HG02678 (cell line): Measurements from ENCODE around the gene PDE3A.

ENCODE experiments used
- ATAC-seq: cut with Tn5 transposase; IDR thresholded peaks from one replicate; pipeline ENCODE4 v1.9.1; 2021; ENCODE audit warnings: mild to moderate bottlenecking, moderate library complexity; ENCODE audit not compliant: unreplicated experiment

PDE3A gene

DNA sequence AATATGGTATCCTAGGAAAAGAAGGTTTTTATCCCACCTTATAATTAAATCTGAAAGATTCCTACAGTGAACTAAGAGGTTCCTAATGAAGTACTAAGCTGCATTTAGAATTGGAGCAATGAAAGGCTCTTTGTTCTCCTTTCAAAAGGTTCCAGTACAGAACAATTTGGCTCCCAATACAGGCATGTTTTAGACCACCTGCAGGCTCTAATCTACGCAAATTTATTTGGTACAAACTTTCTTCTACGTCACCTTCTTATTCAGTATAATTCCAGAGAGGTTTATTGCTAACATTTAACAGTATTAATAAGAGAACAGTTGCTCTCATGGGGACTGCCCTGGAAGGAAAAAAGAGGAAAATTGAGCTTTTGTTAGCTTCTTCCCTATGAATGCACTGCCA is 289.2 kb downstream of the PDE3A start:
- ATAC-seq: no peak

DNA sequence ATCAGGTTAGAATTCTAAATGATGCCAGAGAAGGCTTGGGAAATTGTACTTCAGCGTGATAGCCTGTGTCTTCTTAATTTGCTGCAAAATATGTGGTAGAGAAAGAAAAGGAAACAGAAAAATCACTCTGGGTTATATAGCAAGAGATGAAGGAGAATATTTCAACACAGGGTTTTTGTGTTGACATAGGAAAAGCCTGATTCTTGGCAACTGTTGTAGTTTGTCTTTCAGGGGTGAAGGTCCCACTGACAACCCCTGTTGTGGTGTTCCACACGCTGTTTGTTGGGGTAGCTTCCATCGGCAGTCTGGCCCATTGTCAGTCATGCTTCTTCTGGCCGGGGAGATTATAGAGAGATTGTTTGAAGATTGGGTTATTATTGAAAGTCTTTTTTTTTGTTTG is 313.0 kb downstream of the PDE3A start:
- no peak for ATAC-seq

DNA sequence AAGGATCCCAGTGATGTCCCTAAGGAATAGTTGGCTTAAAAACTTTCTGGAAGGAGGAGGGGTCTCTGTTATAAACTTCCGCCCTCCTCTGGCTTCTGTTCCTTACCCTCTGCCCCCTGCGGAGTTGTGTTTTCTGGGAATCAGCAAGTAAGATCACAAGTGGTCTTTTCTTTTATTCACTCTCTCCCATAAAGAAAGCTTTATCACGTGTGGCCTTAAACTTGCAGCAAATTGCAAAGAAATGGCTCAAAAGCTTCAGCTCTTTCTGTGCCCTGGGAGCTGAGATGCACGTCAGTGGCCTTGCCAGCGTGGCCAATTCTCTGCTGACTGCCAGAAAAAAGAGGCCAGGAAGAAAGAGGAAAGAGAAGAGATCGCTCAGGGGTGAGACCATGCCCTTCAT is 326.9 kb downstream of the PDE3A start, which contains the start of gene SLCO1C1:
Gene SLCO1C1, plus strand, starts transcription at position 101 of the 400 bp plus-strand sequence. CDS start 4,245 bp downstream, outside the sequence.
- no peak for ATAC-seq

DNA sequence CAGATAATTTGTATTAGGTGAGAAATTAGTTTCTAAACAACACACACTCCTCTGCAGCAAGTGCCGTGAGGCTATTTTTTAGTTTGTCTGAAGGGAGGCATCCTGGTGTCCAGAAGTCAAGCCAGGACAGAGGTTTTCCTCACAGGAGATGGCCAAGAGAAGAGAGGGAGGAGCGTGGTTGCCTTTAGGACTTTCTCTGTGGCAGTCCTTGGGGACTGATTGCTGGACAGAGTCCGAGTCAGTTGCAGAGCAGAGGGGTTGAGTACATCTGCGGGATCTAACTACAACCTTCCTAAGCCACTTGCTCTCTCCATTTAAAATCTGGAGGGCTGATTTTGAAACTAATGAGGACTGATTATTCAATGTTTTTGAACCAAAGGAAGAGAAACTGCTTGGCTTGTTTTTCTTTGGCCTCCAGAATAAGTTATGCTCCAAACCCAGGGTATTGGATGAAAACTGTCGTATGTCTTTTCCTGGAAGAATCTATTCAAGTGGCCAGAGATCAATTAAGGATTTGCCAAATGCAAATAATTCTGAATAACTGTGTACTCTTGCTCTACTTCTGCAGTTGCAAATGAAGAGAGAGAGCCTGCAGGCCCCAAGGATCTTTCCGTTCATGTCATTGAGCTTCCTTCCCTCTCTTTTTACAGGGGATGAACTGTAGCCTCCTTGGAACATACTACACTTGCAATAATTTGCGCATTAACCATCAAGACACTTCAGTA is 328.0 kb downstream of the PDE3A start:
- ATAC-seq: no peak

- no peak for ATAC-seq
Observed at GRCh38 chr12:20701106-20701505, 332.8 kb downstream of the PDE3A start.

DNA sequence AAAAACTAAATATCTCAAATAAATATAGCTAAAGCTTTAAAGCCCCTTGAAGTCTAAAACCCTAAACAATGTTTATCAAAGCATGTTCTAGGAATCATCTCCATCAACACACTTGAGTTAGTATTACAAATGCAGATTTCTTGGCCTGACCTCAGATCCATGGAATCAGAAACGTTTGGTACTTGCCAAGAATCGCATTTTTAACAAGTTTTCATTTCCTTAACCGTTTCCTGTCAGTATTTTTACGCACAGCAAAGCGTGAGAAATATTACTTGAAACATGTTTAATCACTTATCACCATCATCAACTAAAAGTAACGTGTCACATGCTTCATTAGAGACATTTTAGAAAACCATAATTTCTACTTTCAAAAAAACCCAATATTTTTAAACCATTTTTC is 336.5 kb downstream of the PDE3A start:
- ATAC-seq: no peak

DNA sequence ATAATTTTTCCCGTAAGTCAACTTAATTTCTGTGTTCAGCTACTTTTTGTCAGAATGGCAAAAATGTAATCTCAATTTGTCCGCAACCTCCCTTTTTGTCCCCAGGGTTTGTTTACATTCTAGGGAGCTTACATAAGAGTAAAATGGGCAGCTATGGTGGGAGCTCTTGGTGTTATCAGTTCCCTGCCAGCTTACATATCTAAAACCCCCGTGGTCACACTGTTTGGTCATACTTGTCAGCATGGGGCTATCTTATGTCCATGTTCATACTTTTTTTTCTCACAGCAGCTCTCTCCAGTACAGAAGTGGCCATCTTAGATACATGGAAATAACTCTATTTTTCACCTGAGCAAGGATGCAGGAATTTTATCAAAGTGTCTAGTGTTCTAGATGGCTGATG is 343.5 kb downstream of the PDE3A start:
- no peak for ATAC-seq

- no peak for ATAC-seq
Observed at GRCh38 chr12:20716037-20716436, 347.7 kb downstream of the PDE3A start.

- no peak for ATAC-seq
Observed at GRCh38 chr12:20716985-20717384, 348.6 kb downstream of the PDE3A start.

- ATAC-seq: no peak
Observed at GRCh38 chr12:20718294-20718693, 350.0 kb downstream of the PDE3A start.

GRCh38 chr12:20722142-20722541 is 353.8 kb downstream of the PDE3A start:
- ATAC-seq: no peak

GRCh38 chr12:20731274-20731673 is 362.9 kb downstream of the PDE3A start:
- no peak for ATAC-seq
